H1 (cell line): ENCODE measurements around the gene C18orf54. TPM values are rescaled to one million over a fixed set of nuclear protein-coding genes. Genes with fewer than 3 reads are reported as not detected.

ENCODE experiments used
- CBX5 ChIP-seq: fragments of 300-800, 300-1000 bp; sonication (generic); IDR thresholded peaks from 2 replicates; pipeline ENCODE4 v1.7.1; 2016; ENCODE audit warnings: antibody characterized with exemption, low read length, low read depth
- CBX8 ChIP-seq: fragments of 300-800, 300-1000 bp; sonication (generic); IDR thresholded peaks from 2 replicates; pipeline ENCODE4 v1.7.1; 2016; ENCODE audit warnings: low read depth, low read length, borderline replicate concordance
- CHD7 ChIP-seq: fragments of 300-600 bp; sonication (generic); IDR thresholded peaks from 2 replicates; pipeline ENCODE4 v1.7.1; 2012; ENCODE audit warnings: low read length, moderate library complexity, mild to moderate bottlenecking, inconsistent platforms; ENCODE audit not compliant: insufficient replicate concordance
- JUND ChIP-seq: IDR thresholded peaks from 2 replicates; pipeline ENCODE4 v1.6.1; 2011; ENCODE audit warnings: mild to moderate bottlenecking, improper control_type of control experiment, low read length
- POU5F1 ChIP-seq: IDR thresholded peaks from 2 replicates; pipeline ENCODE4 v1.6.1; 2011; ENCODE audit warnings: low read depth, mild to moderate bottlenecking, low read length, moderate library complexity
- polyA plus RNA-seq, 7 experiments: library from polyadenylated mRNA; depleted of rRNA in 3 of 7; stranded (reverse) in 5 of 7; unstranded in 2 of 7; fragments of >200 nt in 5 of 7; fragments of 200-250 nt in 2 of 7; gene quantifications; 1 replicate in 5 of 7; 2 replicates in 1 of 7; 4 replicates in 1 of 7; pipeline versions ENCODE4 v1.2.1 to v1.2.3, GENCODE V29; 2011 to 2013; ENCODE audit warnings: missing spikeins in 2 of 7, mixed read lengths in 2 of 7
- total RNA-seq: library from RNA; stranded (reverse); fragmentation: NEBNext Ultra II Directional; extraction: Animal tissue kit (Norgen Biotek cat#: 25700); gene quantifications from 2 replicates; pipeline ENCODE4 v1.2.1, GENCODE V29; 2021

Gene C18orf54
- total and polyA plus RNA-seq, 2 of the 8 experiments (the other 6 are each of a cell fraction or from before 2014, with no cell fraction given): 6.7 to 30.9 TPM

- TF ChIP-seq CBX8 (no peak), CBX5 (no peak), POU5F1 (no peak), CHD7 (no peak), JUND (no peak)
Observed at GRCh38 chr18:54338230-54338629, 19.5 kb upstream of the C18orf54 start (continued).
